Naive thymus-derived CD4-positive, alpha-beta T cell (primary cell): ENCODE measurements around the gene CIAO2B. TPM values are rescaled to one million over a fixed set of nuclear protein-coding genes. Genes with fewer than 3 reads are reported as not detected.
A peak's percentile ranks its signal among the peaks of the same experiment; 100 is the strongest.

Experiments
- ATAC-seq: fragments of 150-1000 bp; cut with Tn5 transposase; 2 replicates; pipeline ENCODE4 v1.10.0; 2021; ENCODE audit warnings: mild to moderate bottlenecking, moderate library complexity
- CTCF ChIA-PET: fragments of 350-600 bp; sonication (Branson Sonifier 250); formaldehyde crosslinking; loops from one replicate; lab custom pipeline; 2021; ENCODE audit warnings: antibody characterized with exemption; lab: Charles Lee
- POLR2A ChIA-PET: fragments of 350-600 bp; sonication (Branson Sonifier 250); formaldehyde crosslinking; loops from one replicate; lab custom pipeline; 2021; ENCODE audit warnings: antibody characterized with exemption, inconsistent platforms; lab: Charles Lee
- DNase-seq, 9 donors: peaks; one replicate each; pipeline versions ENCODE4 v3.0.0 to v3.0.0-alpha.2; 2020 to 2022; ENCODE audit warnings: mixed read lengths in 1 of 9
- H3K27ac ChIP-seq: one replicate; pipeline ENCODE4 v1.7.0; 2013; ENCODE audit warnings: mild to moderate bottlenecking, low read depth, low read length, moderate library complexity
- H3K27me3 ChIP-seq, 2 donors: one replicate each; pipeline ENCODE4 v1.7.0; 2013; ENCODE audit warnings: low read length in 2 of 2, mild to moderate bottlenecking in 2 of 2, moderate library complexity in 2 of 2; ENCODE audit not compliant: control insufficient read depth in 2 of 2, insufficient read depth in 2 of 2
- H3K36me3 ChIP-seq, 3 experiments: 1 replicate in 2 of 3; 2 replicates in 1 of 3; pipeline ENCODE4 v1.7.0; 2013; ENCODE audit warnings: low read length in 3 of 3, mild to moderate bottlenecking in 3 of 3, moderate library complexity in 1 of 3; ENCODE audit not compliant: insufficient read depth in 3 of 3, control insufficient read depth in 2 of 3
- H3K4me1 ChIP-seq, 2 donors: one replicate each; pipeline ENCODE4 v1.7.0; 2013; ENCODE audit warnings: low read length in 2 of 2, mild to moderate bottlenecking in 2 of 2, moderate library complexity in 1 of 2; ENCODE audit not compliant: control insufficient read depth in 2 of 2, insufficient read depth in 2 of 2
- H3K4me3 ChIP-seq: 2 replicates; pipeline ENCODE4 v1.7.0; 2013; ENCODE audit warnings: mild to moderate bottlenecking, low read length
- H3K9me3 ChIP-seq, 3 experiments: 1 replicate in 2 of 3; 2 replicates in 1 of 3; pipeline ENCODE4 v1.7.0; 2013; ENCODE audit warnings: low read length in 3 of 3; ENCODE audit not compliant: control insufficient read depth in 2 of 3
- H3K27ac Mint-ChIP-seq, 9 donors: one replicate each; pipeline ENCODE4 v1.8.0; 2020 to 2022; ENCODE audit warnings: mixed read lengths in 9 of 9, mild to moderate bottlenecking in 8 of 9, moderate library complexity in 5 of 9, inconsistent platforms in 2 of 9
- H3K27me3 Mint-ChIP-seq, 5 donors: one replicate each; pipeline ENCODE4 v1.8.0; 2021 to 2022; ENCODE audit warnings: mixed read lengths in 5 of 5, mild to moderate bottlenecking in 1 of 5
- H3K36me3 Mint-ChIP-seq, 5 donors: one replicate each; pipeline ENCODE4 v1.8.0; 2020 to 2022; ENCODE audit warnings: mixed read lengths in 5 of 5, mild to moderate bottlenecking in 3 of 5, inconsistent platforms in 1 of 5
- H3K4me1 Mint-ChIP-seq, 7 donors: one replicate each; pipeline ENCODE4 v1.8.0; 2020 to 2022; ENCODE audit warnings: mixed read lengths in 7 of 7, mild to moderate bottlenecking in 3 of 7, inconsistent platforms in 1 of 7
- H3K4me3 Mint-ChIP-seq, 10 donors: one replicate each; pipeline ENCODE4 v1.8.0; 2020 to 2022; ENCODE audit warnings: mild to moderate bottlenecking in 10 of 10, mixed read lengths in 10 of 10, moderate library complexity in 6 of 10, inconsistent platforms in 2 of 10
- H3K9me3 Mint-ChIP-seq, 11 donors: one replicate each; pipeline ENCODE4 v1.8.0; 2020 to 2022; ENCODE audit warnings: mixed read lengths in 11 of 11, mild to moderate bottlenecking in 4 of 11, inconsistent platforms in 1 of 11, moderate library complexity in 1 of 11
- intact Hi-C, 2 donors: fragments of 100-400 bp; cut with micrococcal nuclease; formaldehyde crosslinking; loops; one replicate each; pipeline ENCODE4 v1.15.1; 2023
- polyA plus RNA-seq, 2 donors: library from polyadenylated mRNA; unstranded; fragments of 300-500 nt; fragmentation: Illumina TruSeq; gene quantifications; one replicate each; pipeline ENCODE4 v1.2.3, GENCODE V29; 2021
- total RNA-seq, 6 experiments: library from RNA in 5 of 6; stranded (reverse) in 5 of 6; gene quantifications; 1 replicate in 5 of 6; 2 replicates in 1 of 6; pipeline ENCODE4 v1.2.3 and lab custom pipeline; 2021 to 2026

CIAO2B gene
- total and polyA plus RNA-seq, 7 experiments from 2014 or later: 47.0 to 116 (median 61.6) TPM

DNA sequence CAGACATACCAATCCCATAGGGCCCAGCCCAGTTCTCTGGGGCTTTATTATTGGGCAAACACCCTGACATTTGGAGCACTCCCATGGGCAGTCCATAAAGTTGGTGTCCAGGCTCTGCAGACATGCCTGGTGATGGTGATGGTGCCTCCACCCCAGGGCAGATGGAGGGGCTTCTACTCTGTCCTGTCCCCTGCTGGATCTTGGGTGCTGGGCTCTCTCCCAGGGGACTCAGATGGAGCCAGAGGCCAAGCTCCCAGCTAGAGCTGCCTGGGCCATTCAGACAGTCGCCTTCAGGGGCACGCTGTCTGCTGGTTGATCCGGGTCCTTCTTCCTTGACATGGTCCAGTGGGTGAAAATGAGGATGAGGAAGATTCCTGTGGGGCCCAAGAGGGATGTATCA, 26.1 kb downstream of the CIAO2B start:
- ChIA-PET POLR2A (no interaction called here), CTCF (no interaction called here)
- Histone ChIP-seq H3K9me3 (no peaks in the 10 kb centered on the region), H3K4me3 (no peak overlapping the region), H3K27me3 (no peaks in the 10 kb centered on the region), H3K27ac (no peak overlapping the region), H3K36me3 (no peaks in the 10 kb centered on the region), H3K4me1 (peaks cover 0 to 12% of the 10 kb centered on the region in 2 donors)
- peaks cover 8 to 15% (median 11%) of the 10 kb centered on the region in 7 donors for H3K4me1 Mint-ChIP-seq
- no peaks in the 10 kb centered on the region for H3K9me3 Mint-ChIP-seq
- H3K36me3 Mint-ChIP-seq: no peaks in the 10 kb centered on the region
- ATAC-seq (no peak), DNase-seq (no peak)
- no peaks in the 10 kb centered on the region for H3K27me3 Mint-ChIP-seq
- H3K27ac Mint-ChIP-seq: peak overlapping the region in 1 of 9 donors; percentile 85
- intact Hi-C loops: no loop called here
- H3K4me3 Mint-ChIP-seq: no peak overlapping the region

DNA sequence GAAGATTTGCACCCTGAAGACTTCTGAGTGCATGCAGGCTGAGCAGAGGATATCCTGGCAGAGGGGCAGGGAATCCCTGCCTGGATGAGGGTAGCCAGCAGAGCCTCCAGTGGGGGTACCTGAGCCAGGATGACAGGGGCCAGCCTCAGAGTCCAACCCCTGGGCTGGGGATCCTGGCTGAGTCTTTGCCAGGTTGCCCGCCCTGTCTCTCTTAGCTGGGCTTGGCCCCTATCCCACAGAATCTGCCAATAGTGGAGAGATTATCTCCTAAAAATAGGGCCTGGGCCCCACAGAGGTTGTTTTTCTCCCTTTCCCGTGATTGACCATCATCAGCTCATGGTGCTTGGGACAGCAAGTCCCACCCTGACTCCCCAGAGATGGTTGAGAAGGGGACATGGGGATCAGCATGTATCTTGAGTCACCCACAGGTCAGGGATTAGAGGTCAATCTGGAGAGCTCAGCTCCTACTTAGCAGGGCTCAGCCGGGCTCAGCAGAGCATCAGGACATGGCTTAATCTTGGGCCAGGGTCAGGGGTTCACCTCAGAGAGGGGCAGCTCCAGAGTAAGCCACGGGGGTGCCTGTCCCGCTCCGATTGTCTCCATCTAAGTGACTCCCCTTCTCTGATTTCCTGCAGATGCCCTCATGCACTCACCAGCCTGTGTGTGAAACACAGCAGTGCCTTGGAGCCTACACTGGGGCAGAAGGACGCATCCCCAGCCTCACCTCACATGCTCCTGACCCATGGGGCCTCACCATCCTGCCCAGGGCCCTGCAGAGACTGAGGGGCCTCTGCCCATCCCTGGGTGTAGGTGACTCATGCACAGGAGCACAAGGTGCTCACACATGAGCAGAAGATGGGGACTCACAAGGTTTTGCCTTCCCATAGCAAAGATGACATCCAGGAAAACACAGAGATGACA, 27.0 kb downstream of the CIAO2B start:
- CTCF ChIA-PET: no interaction called here
- Mint-ChIP-seq H3K4me1 (peaks cover 8 to 15% (median 11%) of the 10 kb centered on the region in 7 donors), H3K27me3 (no peaks in the 10 kb centered on the region), H3K4me3 (peak overlapping the region in 1 of 10 donors; percentile 40), H3K27ac (peak overlapping the region in 4 of 9 donors; percentile 43 to 76 (median 52)), H3K9me3 (no peaks in the 10 kb centered on the region), H3K36me3 (no peaks in the 10 kb centered on the region)
- Histone ChIP-seq H3K27me3 (no peaks in the 10 kb centered on the region), H3K36me3 (no peaks in the 10 kb centered on the region), H3K4me1 (peaks cover 0 to 12% of the 10 kb centered on the region in 2 donors), H3K27ac (no peak overlapping the region), H3K4me3 (no peak overlapping the region), H3K9me3 (no peaks in the 10 kb centered on the region)
- POLR2A ChIA-PET: interaction anchor here (1.1 kb wide), 1 partner anchor 27 kb away, joined by 3 read pairs; the partner anchor contains the start of gene PDP2
- DNase-seq (no peak), ATAC-seq (no peak)
- intact Hi-C loops: no loop called here

DNA sequence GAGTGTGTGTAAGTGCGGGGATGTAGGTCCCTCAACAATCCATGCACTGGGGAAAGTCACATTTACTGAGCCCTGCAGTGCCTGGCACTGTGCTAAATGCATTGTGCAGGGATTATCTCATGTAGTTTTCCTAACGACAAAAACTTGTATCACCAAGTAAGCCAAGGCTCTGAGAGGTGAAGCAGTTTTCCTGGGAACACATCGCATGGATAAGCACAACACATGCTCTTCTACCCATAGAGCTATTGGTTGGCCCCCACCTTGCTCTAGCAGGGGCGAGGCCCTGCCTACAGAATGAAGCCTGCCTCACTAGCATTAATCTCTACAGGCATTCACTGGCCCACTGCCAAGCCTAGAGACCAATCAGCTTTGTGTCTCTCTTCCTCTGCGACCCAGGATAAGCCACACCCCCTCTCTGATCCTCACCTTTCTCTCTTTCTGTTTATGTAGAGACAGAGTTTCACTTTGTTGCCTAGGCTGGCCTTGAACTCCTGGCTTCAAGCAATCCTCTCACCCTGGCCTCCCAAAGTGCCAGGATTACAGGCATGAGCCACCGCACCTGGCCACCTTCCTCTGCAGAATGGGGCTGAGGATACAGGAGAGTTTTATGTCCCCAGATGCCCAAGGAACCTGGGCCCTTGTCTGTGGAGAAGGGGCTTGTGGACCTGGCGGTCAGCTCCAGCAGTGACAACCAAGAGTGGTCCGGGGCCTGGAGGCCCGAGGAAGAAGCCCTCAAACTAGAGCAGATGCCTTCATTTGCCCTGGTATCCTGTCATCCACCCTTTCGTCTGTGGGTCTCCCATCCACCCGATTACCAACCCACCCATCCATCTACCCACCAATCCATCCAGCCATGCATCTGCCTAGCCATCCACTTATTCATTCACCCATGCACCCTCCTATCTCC, 28.3 kb downstream of the CIAO2B start:
- ChIA-PET CTCF (no interaction called here), POLR2A (interaction anchor here (1.1 kb wide), 1 partner anchor 25 kb away, joined by 3 read pairs; the partner anchor contains the start of gene PDP2)
- Histone ChIP-seq H3K36me3 (no peaks in the 10 kb centered on the region), H3K4me1 (peaks cover 0 to 12% of the 10 kb centered on the region in 2 donors), H3K4me3 (no peak overlapping the region), H3K27ac (no peak overlapping the region), H3K9me3 (no peaks in the 10 kb centered on the region), H3K27me3 (no peaks in the 10 kb centered on the region)
- ATAC-seq: peak; percentile 50
- intact Hi-C loops: no loop called here
- Mint-ChIP-seq H3K27me3 (no peaks in the 10 kb centered on the region), H3K4me1 (peaks cover 8 to 15% (median 11%) of the 10 kb centered on the region in 7 donors), H3K9me3 (no peaks in the 10 kb centered on the region), H3K27ac (peak overlapping the region in 7 of 9 donors; percentile 1 to 76 (median 62)), H3K4me3 (peak overlapping the region in 2 of 10 donors; percentile 25 to 40), H3K36me3 (no peaks in the 10 kb centered on the region)
- DNase-seq: peak in 7 of 9 donors; percentile 37 to 74 (median 63)

DNA sequence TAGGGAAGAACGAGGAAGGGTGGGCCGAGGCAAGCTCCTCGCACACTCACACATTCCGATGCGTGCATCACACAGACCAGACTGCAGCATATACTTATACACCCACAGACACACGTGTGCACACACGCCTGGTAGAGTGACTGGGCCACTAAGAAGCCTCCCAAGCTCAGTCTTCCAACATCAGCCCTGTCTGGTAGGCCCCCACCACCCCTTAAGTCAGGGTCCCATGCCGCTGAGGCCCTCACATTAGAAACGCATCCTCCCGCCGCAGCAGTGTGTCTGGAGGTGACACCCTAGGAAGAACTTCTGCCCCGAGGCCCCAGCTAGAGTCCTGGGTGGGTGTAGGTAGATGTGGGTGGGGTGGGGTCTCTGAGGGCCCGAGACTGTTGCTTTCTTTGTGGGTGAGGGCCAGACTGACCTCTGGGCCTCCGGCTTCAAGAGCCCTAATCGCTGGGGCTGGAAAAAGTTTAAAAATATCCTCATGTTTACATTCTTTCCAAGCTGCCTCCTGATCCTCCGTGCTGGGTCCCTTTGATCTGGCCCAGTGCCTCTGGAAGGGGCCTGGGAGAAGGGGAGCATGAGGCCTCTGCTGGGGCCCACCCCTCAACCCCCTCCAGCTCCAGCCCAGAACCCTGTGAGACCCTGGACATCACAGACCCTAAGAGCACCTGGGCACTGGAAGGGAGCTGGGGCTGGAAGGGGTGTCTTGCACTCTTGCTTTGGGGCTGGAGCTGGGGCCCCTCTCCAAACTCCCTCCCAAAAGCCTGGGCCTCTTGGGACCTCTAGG, 29.2 kb downstream of the CIAO2B start:
- H3K27ac ChIP-seq: no peak overlapping the region
- POLR2A ChIA-PET: no interaction called here
- H3K9me3 Mint-ChIP-seq: no peaks in the 10 kb centered on the region
- DNase-seq: no peak
- no peaks in the 10 kb centered on the region for H3K27me3 ChIP-seq
- no peak overlapping the region for H3K4me3 ChIP-seq
- no peaks in the 10 kb centered on the region for H3K27me3 Mint-ChIP-seq
- H3K4me3 Mint-ChIP-seq: no peak overlapping the region
- peaks cover 8 to 15% (median 11%) of the 10 kb centered on the region in 7 donors for H3K4me1 Mint-ChIP-seq
- CTCF ChIA-PET: no interaction called here
- ATAC-seq: no peak
- H3K36me3 Mint-ChIP-seq: no peaks in the 10 kb centered on the region
- no peaks in the 10 kb centered on the region for H3K36me3 ChIP-seq
- no peak overlapping the region for H3K27ac Mint-ChIP-seq
- H3K9me3 ChIP-seq: no peaks in the 10 kb centered on the region
- intact Hi-C loops: no loop called here
- H3K4me1 ChIP-seq: peaks cover 0 to 12% of the 10 kb centered on the region in 2 donors

DNA sequence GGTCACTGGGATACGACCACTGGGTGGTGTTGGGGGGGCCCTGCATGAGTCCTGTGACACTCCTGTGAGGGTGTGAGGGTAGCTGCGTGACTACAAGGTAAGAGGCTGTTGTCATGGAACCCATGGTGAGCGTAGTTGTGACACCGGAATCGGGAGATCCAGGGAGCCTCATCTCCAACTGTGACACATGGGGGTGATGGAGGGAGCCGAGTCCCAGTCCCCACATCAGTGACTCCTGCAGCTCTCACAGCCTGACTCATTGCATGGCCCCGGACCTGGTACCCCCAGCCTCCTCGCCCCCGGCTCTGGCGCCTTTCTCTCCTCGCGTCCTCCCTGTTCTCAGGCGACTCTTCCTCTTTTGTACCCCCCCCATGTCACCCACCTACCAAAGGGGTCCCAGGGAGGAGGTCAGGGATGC, 29.8 kb downstream of the CIAO2B start:
- no peak overlapping the region for H3K27ac Mint-ChIP-seq
- H3K27me3 Mint-ChIP-seq: no peaks in the 10 kb centered on the region
- H3K4me1 Mint-ChIP-seq: peaks cover 8 to 15% (median 11%) of the 10 kb centered on the region in 7 donors
- no peak overlapping the region for H3K27ac ChIP-seq
- H3K9me3 ChIP-seq: no peaks in the 10 kb centered on the region
- no peak overlapping the region for H3K4me3 ChIP-seq
- ChIA-PET POLR2A (no interaction called here), CTCF (interaction anchor here (1.0 kb wide), 1 partner anchor 14 kb away, joined by 3 read pairs; no protein-coding TSS in a partner anchor)
- no peaks in the 10 kb centered on the region for H3K9me3 Mint-ChIP-seq
- no peak for DNase-seq
- intact Hi-C loops: no loop called here
- H3K36me3 Mint-ChIP-seq: no peaks in the 10 kb centered on the region
- H3K27me3 ChIP-seq: no peaks in the 10 kb centered on the region
- ATAC-seq: no peak
- peaks cover 0 to 12% of the 10 kb centered on the region in 2 donors for H3K4me1 ChIP-seq
- H3K36me3 ChIP-seq: no peaks in the 10 kb centered on the region
- H3K4me3 Mint-ChIP-seq: no peak overlapping the region
